GM12873 (cell line): ENCODE results near the gene THTPA.

Experiments used
- CTCF ChIP-seq: IDR thresholded peaks from 2 replicates; pipeline ENCODE4 v1.5.1; 2012; ENCODE audit warnings: low read depth, mild to moderate bottlenecking, moderate library complexity, low read length, control low read depth; ENCODE audit not compliant: insufficient read depth; ENCODE audit errors: missing control alignments

THTPA gene

GRCh38 chr14:23568021-23568599 is 12.0 kb downstream of the THTPA start:
- TF ChIP-seq CTCF: no peak

GRCh38 chr14:23568600-23569331 is 12.7 kb downstream of the THTPA start:
- peak; percentile 60 for TF ChIP-seq CTCF

GRCh38 chr14:23569443-23570151 is 13.5 kb downstream of the THTPA start:
- TF ChIP-seq CTCF: peak; percentile 24

GRCh38 chr14:23570806-23571483 is 14.9 kb downstream of the THTPA start:
- no peak for TF ChIP-seq CTCF

- no peak for TF ChIP-seq CTCF
These were observed 15.8 kb downstream of the THTPA start for GRCh38 chr14:23571701-23572523.

GRCh38 chr14:23572524-23572828 is 16.4 kb downstream of the THTPA start:
- TF ChIP-seq CTCF: no peak
